Osteoblast (primary cell): Measurements from ENCODE around the gene GABRB2. TPM values are rescaled to one million over a fixed set of nuclear protein-coding genes. Genes with fewer than 3 reads are reported as not detected.
"Not testable (repeated sequence)": the region's sequence is repeated elsewhere in the genome, so short reads cannot be mapped to it uniquely, and the experiment has no call there.

Source experiments
- DNase-seq: peaks from one replicate; pipeline ENCODE4 v3.0.0; 2011; ENCODE audit warnings: low spot score, mixed read lengths; ENCODE audit not compliant: insufficient read length; ENCODE audit errors: missing footprints
- H2AFZ ChIP-seq: 2 replicates; pipeline ENCODE4 v1.6.0; 2011; ENCODE audit warnings: mild to moderate bottlenecking, low read length
- H3K27ac ChIP-seq: 2 replicates; pipeline ENCODE4 v1.5.1; 2011; ENCODE audit warnings: mild to moderate bottlenecking, low read depth, low read length, moderate library complexity
- H3K27me3 ChIP-seq: 2 replicates; pipeline ENCODE4 v1.6.0; 2012; ENCODE audit warnings: mild to moderate bottlenecking, control low read depth, inconsistent platforms, low read length, moderate library complexity; ENCODE audit not compliant: insufficient read depth
- H3K36me3 ChIP-seq: 2 replicates; pipeline ENCODE4 v1.5.1; 2011; ENCODE audit warnings: mild to moderate bottlenecking, low read length, control low read depth, moderate library complexity; ENCODE audit not compliant: insufficient read depth
- H3K4me1 ChIP-seq: 2 replicates; pipeline ENCODE4 v1.5.1; 2011; ENCODE audit warnings: mild to moderate bottlenecking, low read length, control low read depth, moderate library complexity; ENCODE audit not compliant: insufficient read depth
- H3K4me2 ChIP-seq: 2 replicates; pipeline ENCODE4 v1.6.0; 2011; ENCODE audit warnings: mild to moderate bottlenecking, low read length; ENCODE audit not compliant: insufficient read depth
- H3K4me3 ChIP-seq: fragments of 200-600 bp; sonication (generic); 3 replicates; pipeline ENCODE4 v1.5.1; 2012; ENCODE audit warnings: mild to moderate bottlenecking, low read length, inconsistent platforms; ENCODE audit not compliant: insufficient read depth
- H3K79me2 ChIP-seq: 2 replicates; pipeline ENCODE4 v1.6.0; 2012; ENCODE audit warnings: mild to moderate bottlenecking, low read length, control low read depth, inconsistent platforms; ENCODE audit not compliant: insufficient read depth
- H3K9me3 ChIP-seq: 2 replicates; pipeline ENCODE4 v1.5.1; 2011; ENCODE audit warnings: low read depth, low read length, control low read depth
- H4K20me1 ChIP-seq: 2 replicates; pipeline ENCODE4 v1.6.0; 2012; ENCODE audit warnings: mild to moderate bottlenecking, low read length, control low read depth; ENCODE audit not compliant: insufficient read depth
- total RNA-seq: library from RNA; depleted of rRNA; stranded (reverse); fragments of >200 nt; gene quantifications from 2 replicates; pipeline ENCODE4 v1.2.3, GENCODE V29; 2012
- TF ChIP-seq, protein P1 (sequence below): IDR thresholded peaks from 2 replicates; pipeline ENCODE4 v1.5.1; 2011; ENCODE audit warnings: mild to moderate bottlenecking, low read depth, low read length, moderate library complexity; ENCODE audit errors: extremely low read depth

GABRB2 gene
- total RNA-seq, 1 donor = 0.72 TPM

DNA sequence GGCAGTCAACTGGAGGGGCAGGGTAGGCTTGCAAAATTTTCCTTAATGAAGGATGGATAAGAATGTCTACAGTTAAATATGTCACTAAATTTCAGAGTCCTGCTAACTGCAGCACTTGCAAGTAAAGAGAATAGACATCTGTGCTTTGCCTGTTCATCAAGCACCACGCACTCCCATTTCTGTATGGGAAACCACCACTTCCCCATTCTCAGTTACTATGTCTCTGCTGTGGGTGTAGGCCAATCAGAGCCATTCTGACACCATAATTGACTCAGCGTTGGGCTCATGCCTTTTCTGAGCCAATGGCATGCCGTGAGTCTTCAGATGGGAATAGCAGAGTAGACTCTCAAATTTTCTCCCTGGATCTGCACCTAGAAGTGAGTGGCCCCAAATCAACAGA lies 247.5 kb downstream of the GABRB2 start:
- Histone ChIP-seq H3K4me3 (no peak overlapping the region), H3K4me2 (no peak overlapping the region), H4K20me1 (no peaks in the 10 kb centered on the region), H3K36me3 (no peaks in the 10 kb centered on the region), H3K4me1 (no peaks in the 10 kb centered on the region), H3K9me3 (peaks cover 3% of the 10 kb centered on the region), H3K79me2 (no peaks in the 10 kb centered on the region), H3K27me3 (no peaks in the 10 kb centered on the region), H3K27ac (no peak overlapping the region), H2AFZ (no peak overlapping the region)
- TF ChIP-seq, protein P1, sequence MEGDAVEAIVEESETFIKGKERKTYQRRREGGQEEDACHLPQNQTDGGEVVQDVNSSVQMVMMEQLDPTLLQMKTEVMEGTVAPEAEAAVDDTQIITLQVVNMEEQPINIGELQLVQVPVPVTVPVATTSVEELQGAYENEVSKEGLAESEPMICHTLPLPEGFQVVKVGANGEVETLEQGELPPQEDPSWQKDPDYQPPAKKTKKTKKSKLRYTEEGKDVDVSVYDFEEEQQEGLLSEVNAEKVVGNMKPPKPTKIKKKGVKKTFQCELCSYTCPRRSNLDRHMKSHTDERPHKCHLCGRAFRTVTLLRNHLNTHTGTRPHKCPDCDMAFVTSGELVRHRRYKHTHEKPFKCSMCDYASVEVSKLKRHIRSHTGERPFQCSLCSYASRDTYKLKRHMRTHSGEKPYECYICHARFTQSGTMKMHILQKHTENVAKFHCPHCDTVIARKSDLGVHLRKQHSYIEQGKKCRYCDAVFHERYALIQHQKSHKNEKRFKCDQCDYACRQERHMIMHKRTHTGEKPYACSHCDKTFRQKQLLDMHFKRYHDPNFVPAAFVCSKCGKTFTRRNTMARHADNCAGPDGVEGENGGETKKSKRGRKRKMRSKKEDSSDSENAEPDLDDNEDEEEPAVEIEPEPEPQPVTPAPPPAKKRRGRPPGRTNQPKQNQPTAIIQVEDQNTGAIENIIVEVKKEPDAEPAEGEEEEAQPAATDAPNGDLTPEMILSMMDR = no peak
- DNase-seq = no peak

DNA sequence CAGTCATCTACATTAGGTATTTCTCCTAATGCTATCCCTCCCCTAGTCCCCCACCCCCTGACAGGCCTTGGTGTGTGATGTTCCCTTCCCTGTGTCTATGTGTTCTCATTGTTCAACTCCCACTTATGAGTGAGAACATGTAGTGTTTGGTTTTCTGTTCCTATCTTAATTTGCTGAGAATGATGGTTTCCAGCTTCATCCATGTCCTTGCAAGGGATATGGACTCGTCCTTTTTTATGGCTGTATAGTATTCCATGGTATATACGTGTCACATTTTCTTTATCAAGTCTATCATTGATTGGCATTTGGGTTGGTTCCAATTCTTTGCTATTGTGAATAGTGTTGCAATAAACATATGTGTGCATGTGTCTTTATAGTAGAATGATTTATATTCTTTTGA lies 249.1 kb downstream of the GABRB2 start:
- not testable (repeated sequence) for H3K4me1 ChIP-seq, H3K36me3 ChIP-seq, DNase-seq, H3K79me2 ChIP-seq, H4K20me1 ChIP-seq, H3K4me3 ChIP-seq, H3K4me2 ChIP-seq, H2AFZ ChIP-seq, H3K27ac ChIP-seq, H3K27me3 ChIP-seq, H3K9me3 ChIP-seq

DNA sequence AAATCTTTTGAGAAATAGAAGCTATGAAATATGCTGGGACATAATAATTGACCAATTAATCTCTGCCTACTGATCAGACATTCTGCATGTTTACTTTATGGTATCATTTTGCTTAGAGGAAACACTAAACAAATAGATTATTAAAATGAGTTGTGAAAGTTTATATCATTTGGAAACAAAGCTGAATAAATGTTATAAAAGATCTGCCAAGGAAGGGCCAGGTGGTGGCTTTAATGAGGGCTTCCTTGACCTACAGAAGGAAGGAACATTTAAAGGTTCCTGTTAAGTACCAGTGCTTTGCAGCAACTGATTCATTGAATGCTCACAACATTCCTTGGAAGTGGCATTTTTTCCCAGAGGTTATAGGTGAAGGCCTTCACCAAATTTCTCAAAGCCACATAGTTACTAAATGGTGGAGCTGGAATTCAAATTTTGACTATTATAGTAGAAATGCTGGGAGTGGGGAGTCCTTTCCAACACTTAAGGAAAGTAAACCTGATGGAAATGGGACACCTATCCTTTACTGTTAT lies 250.7 kb downstream of the GABRB2 start:
- Histone ChIP-seq H3K27me3 (no peaks in the 10 kb centered on the region), H3K27ac (no peak overlapping the region), H2AFZ (no peak overlapping the region), H3K36me3 (no peaks in the 10 kb centered on the region), H3K9me3 (peaks cover 4% of the 10 kb centered on the region), H3K4me2 (no peak overlapping the region), H3K4me1 (no peaks in the 10 kb centered on the region), H3K4me3 (no peak overlapping the region), H3K79me2 (no peaks in the 10 kb centered on the region), H4K20me1 (no peaks in the 10 kb centered on the region)
- DNase-seq = no peak
- TF ChIP-seq, protein P1 = no peak

DNA sequence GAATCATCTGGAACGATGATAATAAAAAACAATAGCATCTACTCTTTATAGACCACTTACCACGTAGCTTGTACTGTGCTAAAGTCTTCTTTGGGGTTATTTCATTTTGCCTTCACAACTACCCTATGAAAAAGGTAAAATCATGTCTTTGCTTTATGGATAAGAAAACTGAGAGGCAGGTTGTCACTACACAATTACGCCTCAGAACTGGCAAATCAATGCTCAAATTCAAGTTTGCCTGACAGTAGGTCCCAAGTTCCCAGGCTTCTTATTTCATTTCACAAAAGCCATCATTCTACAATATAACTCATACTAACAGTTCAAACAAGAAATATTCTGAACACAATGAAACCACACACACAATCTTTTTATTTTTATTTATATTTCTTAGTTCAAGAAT lies 258.5 kb downstream of the GABRB2 start:
- no peak overlapping the region for H3K4me3 ChIP-seq
- no peaks in the 10 kb centered on the region for H3K4me1 ChIP-seq
- no peak overlapping the region for H3K27ac ChIP-seq
- H3K36me3 ChIP-seq = no peaks in the 10 kb centered on the region
- no peaks in the 10 kb centered on the region for H3K27me3 ChIP-seq
- H3K79me2 ChIP-seq = no peaks in the 10 kb centered on the region
- H3K9me3 ChIP-seq = no peaks in the 10 kb centered on the region
- no peak overlapping the region for H2AFZ ChIP-seq
- no peak for DNase-seq
- H4K20me1 ChIP-seq = no peaks in the 10 kb centered on the region
- TF ChIP-seq, protein P1 = no peak
- no peak overlapping the region for H3K4me2 ChIP-seq
